Epithelial cell of proximal tubule (primary cell): ENCODE measurements around the gene TLR10. TPM values are rescaled to one million over a fixed set of nuclear protein-coding genes. Genes with fewer than 3 reads are reported as not detected.

Experiments used
- DNase-seq: peaks from one replicate; pipeline ENCODE4 v3.0.0-alpha.2; 2011; ENCODE audit warnings: low read depth
- H3K4me3 ChIP-seq: 2 replicates; pipeline ENCODE4 v1.5.1; 2011; ENCODE audit warnings: low read depth, mild to moderate bottlenecking, low read length
- CTCF ChIP-seq: conservative IDR thresholded peaks from 2 replicates; pipeline ENCODE4 v1.5.1; 2012; ENCODE audit warnings: low read depth, mild to moderate bottlenecking, low read length
- total RNA-seq: library from RNA; depleted of rRNA; stranded (reverse); fragments of >200 nt; gene quantifications from 2 replicates; pipeline ENCODE4 v1.2.3, GENCODE V29; 2015

TLR10 gene
- total RNA-seq, 1 donor from 2014 or later = not detected

GRCh38 chr4:38723114-38723513 lies 59.7 kb downstream of the TLR10 start:
- H3K4me3 ChIP-seq = no peak overlapping the region
- TF ChIP-seq CTCF = no peak
- no peak for DNase-seq

Other genes starting within 250 kb of the TLR10 start
- gene KLF3, start 118.8 kb downstream of the TLR10 start, total RNA-seq = 23.0 and 28.0 TPM in 2 replicates
- 0.51 and 0.98 TPM in 2 replicates for gene TLR1, start 21.8 kb upstream of the TLR10 start, total RNA-seq
- 0.22 and 0.29 TPM in 2 replicates for gene TLR6, start 73.8 kb upstream of the TLR10 start, total RNA-seq
- gene FAM114A1, start 84.8 kb upstream of the TLR10 start, total RNA-seq = 60.6 and 61.5 TPM in 2 replicates
- gene TMEM156, start 249.4 kb upstream of the TLR10 start, total RNA-seq = 2.3 and 9.1 TPM in 2 replicates